K562 (cell line): ENCODE data around the gene PI4KA. TPM values are rescaled to one million over a fixed set of nuclear protein-coding genes. Genes with fewer than 3 reads are reported as not detected.

Source experiments
- ATAC-seq: fragments of 200-7000 bp; cut with Tn5 transposase; 3 replicates; pipeline ENCODE4 v1.9.1; 2020; ENCODE audit warnings: moderate library complexity
- BruUV-seq: library from RNA; stranded (reverse); fragments of 400-500 nt; replicated peaks from 2 replicates; lab custom pipeline; 2021; lab: Mats Ljungman, UMichigan
- CTCF ChIA-PET: fragments of 300-600 bp; formaldehyde crosslinking; extraction: SDS; loops from one replicate; lab custom pipeline; 2021; ENCODE audit warnings: low intra/inter-chr PET ratio; lab: Yijun Ruan, JAX
- POLR2A ChIA-PET: fragments of 300-600, 350-650 bp; sonication (Branson Sonifier 250); formaldehyde crosslinking; extraction: SDS; loops from one replicate; lab custom pipeline; 2021; ENCODE audit warnings: antibody characterized with exemption, inconsistent platforms; lab: Yijun Ruan, JAX
- DNase-seq, 4 experiments: peaks; one replicate each; pipeline versions ENCODE4 v3.0.0 to v3.0.0-alpha.2; 2011 to 2018; ENCODE audit warnings: low spot score in 3 of 4, mixed read lengths in 3 of 4; ENCODE audit errors: extremely low read depth in 1 of 4
- FAIRE-seq: peaks from 2 replicates; lab custom pipeline; 2011; peaks lifted over from hg19 to GRCh38; lab: Jason Lieb, UNC
- H2AFZ ChIP-seq: 2 replicates; pipeline ENCODE4 v1.6.0; 2011; ENCODE audit warnings: low read depth, low read length, control low read depth, inconsistent platforms
- H3K27ac ChIP-seq: fragments of 200-600 bp; 3 replicates; pipeline ENCODE4 v1.8.0; 2011; ENCODE audit warnings: low read depth, mild to moderate bottlenecking, control low read depth, inconsistent platforms, low read length, moderate library complexity, mixed read lengths; ENCODE audit errors: extremely low read depth
- H3K27me3 ChIP-seq, 2 experiments: fragments of 300-600 bp in 1 of 2; 2 replicates in 1 of 2; 3 replicates in 1 of 2; pipeline versions ENCODE4 v1.6.0 to v1.8.0; 2011; ENCODE audit warnings: inconsistent platforms in 2 of 2, low read length in 2 of 2, mild to moderate bottlenecking in 1 of 2, mixed read lengths in 1 of 2, moderate library complexity in 1 of 2; ENCODE audit not compliant: control insufficient read depth in 2 of 2, insufficient read depth in 2 of 2
- H3K36me3 ChIP-seq: fragments of 300-600 bp; 3 replicates; pipeline ENCODE4 v1.8.0; 2011; ENCODE audit warnings: mild to moderate bottlenecking, low read length, inconsistent platforms; ENCODE audit not compliant: control insufficient read depth, insufficient read depth
- H3K4me1 ChIP-seq, 2 experiments: fragments of 200-600 bp in 1 of 2; replicated peaks in 1 of 2; 2 replicates in 1 of 2; 3 replicates in 1 of 2; pipeline versions ENCODE4 v1.5.1 to v1.8.0; 2011; ENCODE audit warnings: inconsistent platforms in 2 of 2, low read length in 2 of 2, mild to moderate bottlenecking in 1 of 2, mixed read lengths in 1 of 2, moderate library complexity in 1 of 2; ENCODE audit not compliant: control insufficient read depth in 2 of 2, insufficient read depth in 2 of 2
- H3K4me2 ChIP-seq: 2 replicates; pipeline ENCODE4 v1.6.1; 2011; ENCODE audit warnings: low read length, control low read depth, inconsistent platforms, mixed read lengths; ENCODE audit not compliant: insufficient read depth
- H3K4me3 ChIP-seq: fragments of 200-600 bp; sonication (generic), shearing (Covaris generic); 2 replicates; pipeline ENCODE4 v1.5.1; 2016; ENCODE audit warnings: control low read depth, inconsistent platforms
- H3K79me2 ChIP-seq: fragments of 200-600 bp; 3 replicates; pipeline ENCODE4 v1.8.0; 2011; ENCODE audit warnings: low read length, inconsistent platforms; ENCODE audit not compliant: control insufficient read depth, insufficient read depth
- H3K9ac ChIP-seq, 2 experiments: 2 replicates each; pipeline versions ENCODE4 v1.6.0 to v1.6.1; 2011; ENCODE audit warnings: low read depth in 2 of 2, low read length in 2 of 2, control low read depth in 1 of 2, inconsistent platforms in 1 of 2, mild to moderate bottlenecking in 1 of 2, mixed read lengths in 1 of 2; ENCODE audit not compliant: insufficient read depth in 1 of 2
- H3K9me1 ChIP-seq: one replicate; pipeline ENCODE4 v1.6.0; 2011; ENCODE audit warnings: inconsistent platforms, mild to moderate bottlenecking, low read length, moderate library complexity; ENCODE audit not compliant: control insufficient read depth, insufficient read depth
- H3K9me3 ChIP-seq: replicated peaks from 2 replicates; pipeline ENCODE4 v1.5.1; 2011; ENCODE audit warnings: low read depth, low read length, inconsistent platforms; ENCODE audit not compliant: control insufficient read depth, insufficient read depth
- H4K20me1 ChIP-seq: replicated peaks from 2 replicates; pipeline ENCODE4 v1.6.1; 2011; ENCODE audit warnings: low read length, inconsistent platforms, mixed read lengths; ENCODE audit not compliant: control insufficient read depth, insufficient read depth
- FOXA3 ChIP-seq, 2 experiments: fragments of 450-650 bp in 1 of 2; sonication (generic) in 1 of 2; formaldehyde crosslinking; IDR thresholded peaks in 1 of 2; conservative IDR thresholded peaks in 1 of 2; 2 replicates each; pipeline versions ENCODE4 v1.4.0 to v1.8.0; 2020 to 2022; ENCODE audit warnings: mild to moderate bottlenecking in 2 of 2, missing genetic modification reagents in 1 of 2
- HMBOX1 ChIP-seq: sonication (generic); IDR thresholded peaks from 2 replicates; pipeline ENCODE4 v1.6.1; 2016
- NFYB ChIP-seq: IDR thresholded peaks from 2 replicates; pipeline ENCODE4 v1.6.1; 2011; ENCODE audit warnings: mild to moderate bottlenecking, moderate library complexity; ENCODE audit not compliant: insufficient read length; ENCODE audit errors: extremely low read depth
- OTX1 ChIP-seq: fragments of 450-650 bp; formaldehyde crosslinking; IDR thresholded peaks from 2 replicates; pipeline ENCODE4 v1.4.0; 2022; ENCODE audit warnings: mild to moderate bottlenecking
- RB1 ChIP-seq: fragments of 450-650 bp; IDR thresholded peaks from 2 replicates; pipeline ENCODE4 v1.6.1; 2017; ENCODE audit warnings: low read depth, mild to moderate bottlenecking
- TAF7 ChIP-seq: fragments of 450-650 bp; IDR thresholded peaks from 2 replicates; pipeline ENCODE4 v1.6.1; 2016; ENCODE audit warnings: missing genetic modification characterization, missing compliant biosample characterization
- TCF15 ChIP-seq: fragments of 250-450 bp; sonication (Bioruptor Pico); IDR thresholded peaks from 2 replicates; pipeline ENCODE4 v1.8.0; 2022; ENCODE audit warnings: moderate library complexity, mild to moderate bottlenecking, inconsistent platforms
- WHSC1 ChIP-seq: IDR thresholded peaks from one replicate; pipeline ENCODE4 v1.6.1; 2012; ENCODE audit warnings: low read length, control low read depth, inconsistent platforms
- ZEB2 ChIP-seq: fragments of 450-650 bp; IDR thresholded peaks from 2 replicates; pipeline ENCODE4 v1.6.1; 2016
- WGBS: fragments of 100-300 bp; shearing (Covaris generic); methylation state at CpG from one replicate; pipeline ENCODE4 v1.1.6; 2016; ENCODE audit warnings: low coverage, mixed read lengths; ENCODE audit not compliant: insufficient coverage; ENCODE audit errors: missing lambda C conversion rate; 5-methylcytosine and 5-hydroxymethylcytosine counted together
- in situ Hi-C: fragments of 300-500 bp; cut with MboI; formaldehyde crosslinking; loops from 4 replicates; pipeline ENCODE4 v1.15.0; 2018; ENCODE audit warnings: inconsistent platforms, mixed read lengths
- intact Hi-C: fragments of 100-400 bp; cut with micrococcal nuclease; formaldehyde crosslinking; loops from 2 replicates; pipeline ENCODE4 v1.14.2; 2022
- polyA plus RNA-seq, 8 experiments: library from polyadenylated mRNA; depleted of rRNA in 4 of 8; stranded (reverse) in 5 of 8; unstranded in 3 of 8; fragments of >200 nt; fragmentation: Nextera tagmentation in 2 of 8; fragmentation: Illumina TruSeq in 1 of 8; extraction: Ambion mirVana in 2 of 8; extraction: Trizol in 1 of 8; gene quantifications; 2 replicates each; pipeline versions ENCODE4 v1.2.1 to v1.2.3, GENCODE V29; 2011 to 2014; ENCODE audit warnings: inconsistent platforms in 1 of 8, missing spikeins in 1 of 8
- total RNA-seq, 7 experiments: library from RNA; depleted of rRNA in 6 of 7; stranded (reverse); fragments of >200 nt in 6 of 7; fragmentation: Illumina TruSeq in 2 of 7; extraction: Trizol in 2 of 7; gene quantifications; 2 replicates each; pipeline versions ENCODE4 v1.2.1 to v1.2.3, GENCODE V29; 2011 to 2021; ENCODE audit warnings: low replicate concordance in 1 of 7
- TF ChIP-seq, protein P1 (sequence below): fragments of 250-450 bp; sonication (Bioruptor Pico); IDR thresholded peaks from 2 replicates; pipeline ENCODE4 v1.8.0; 2022; ENCODE audit warnings: inconsistent platforms, mild to moderate bottlenecking, moderate library complexity, borderline replicate concordance
- TF ChIP-seq, protein P2 (sequence below): IDR thresholded peaks from 2 replicates; pipeline ENCODE4 v1.6.1; 2011; ENCODE audit warnings: borderline replicate concordance, low read depth, mild to moderate bottlenecking, moderate library complexity, low read length; ENCODE audit not compliant: insufficient read depth, poor library complexity, severe bottlenecking
- TF ChIP-seq, protein P3 (sequence below): sonication (generic); formaldehyde crosslinking; IDR thresholded peaks from 2 replicates; pipeline ENCODE4 v1.8.0; 2023; ENCODE audit warnings: mild to moderate bottlenecking, missing genetic modification reagents
- TF ChIP-seq, protein P4 (sequence below): sonication (generic); formaldehyde crosslinking; IDR thresholded peaks from 2 replicates; pipeline ENCODE4 v1.9.0; 2022; ENCODE audit warnings: mild to moderate bottlenecking, missing genetic modification reagents

Gene PI4KA
- total and polyA plus RNA-seq, 9 of the 15 experiments (the other 6 are each of a cell fraction or from before 2014, with no cell fraction given): 7.3 to 187 (median 84.7) TPM

DNA sequence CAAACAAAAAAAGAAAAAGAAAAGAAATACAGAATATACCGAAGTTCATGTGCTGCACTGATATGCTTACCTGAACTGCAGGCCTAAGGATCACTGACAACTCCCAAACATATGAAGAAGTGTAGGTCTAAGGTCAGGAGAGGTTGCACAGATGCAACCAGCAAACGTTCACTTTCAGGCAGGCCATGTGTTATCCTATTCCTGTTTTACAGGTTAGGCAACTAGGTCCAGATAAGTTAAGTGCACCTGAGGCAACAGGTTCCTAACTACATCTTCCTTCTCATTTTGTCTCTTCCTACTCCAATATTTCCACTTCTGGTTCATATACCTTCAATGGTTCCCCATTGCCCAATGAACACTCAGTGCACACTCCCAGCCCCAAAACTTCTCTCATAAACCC, 15.1 kb downstream of the PI4KA start:
- ChIA-PET CTCF (no interaction called here), POLR2A (interaction anchor here (0.7 to 5.9 kb wide), 5 partner anchors 8 to 19 kb away, joined by 3 to 37 read pairs (median 5); no protein-coding TSS in a partner anchor)
- Histone ChIP-seq H3K36me3 (no peaks in the 10 kb centered on the region), H3K9me1 (no peaks in the 10 kb centered on the region), H3K9ac (no peak overlapping the region), H3K27ac (no peak overlapping the region), H3K4me2 (no peak overlapping the region), H3K4me1 (peaks cover 26 to 33% of the 10 kb centered on the region in 2 experiments), H4K20me1 (peaks cover 30% of the 10 kb centered on the region), H2AFZ (no peak overlapping the region), H3K27me3 (no peaks in the 10 kb centered on the region; a peak in 1 of 5 replicates), H3K9me3 (no peaks in the 10 kb centered on the region), H3K79me2 (peaks cover 81% of the 10 kb centered on the region), H3K4me3 (no peak overlapping the region)
- 7% methylated on average over 2 of the region's 2 CpGs for WGBS
- intact Hi-C loops: no loop called here
- in situ Hi-C loops: no loop called here
- DNase-seq (peak in 3 of 4 experiments; percentile 25 to 41 (median 35)), ATAC-seq (peak; percentile 8; the same call in 1 of the 3 replicates), FAIRE-seq (no peak)
- 0 out of 2 replicates have a peak, but pooled peaks have one; percentile 16 for TF ChIP-seq TCF15
- 0 out of 4 replicates have a peak, but pooled peaks of 1 of the 2 experiments have one; percentile 40 for TF ChIP-seq FOXA3 (CRISPR knock-in tag; conservative IDR thresholded peaks at IDR 0.05 in 1 of 2, IDR thresholded peaks at IDR 0.05 in 1 of 2)
- TF ChIP-seq RB1: no peak
- no peak for TF ChIP-seq TAF7
- TF ChIP-seq, protein P1, sequence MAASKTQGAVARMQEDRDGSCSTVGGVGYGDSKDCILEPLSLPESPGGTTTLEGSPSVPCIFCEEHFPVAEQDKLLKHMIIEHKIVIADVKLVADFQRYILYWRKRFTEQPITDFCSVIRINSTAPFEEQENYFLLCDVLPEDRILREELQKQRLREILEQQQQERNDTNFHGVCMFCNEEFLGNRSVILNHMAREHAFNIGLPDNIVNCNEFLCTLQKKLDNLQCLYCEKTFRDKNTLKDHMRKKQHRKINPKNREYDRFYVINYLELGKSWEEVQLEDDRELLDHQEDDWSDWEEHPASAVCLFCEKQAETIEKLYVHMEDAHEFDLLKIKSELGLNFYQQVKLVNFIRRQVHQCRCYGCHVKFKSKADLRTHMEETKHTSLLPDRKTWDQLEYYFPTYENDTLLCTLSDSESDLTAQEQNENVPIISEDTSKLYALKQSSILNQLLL (CRISPR knock-in tag): 0 out of 2 replicates have a peak, but pooled peaks have one; percentile 19
- TF ChIP-seq, protein P2, sequence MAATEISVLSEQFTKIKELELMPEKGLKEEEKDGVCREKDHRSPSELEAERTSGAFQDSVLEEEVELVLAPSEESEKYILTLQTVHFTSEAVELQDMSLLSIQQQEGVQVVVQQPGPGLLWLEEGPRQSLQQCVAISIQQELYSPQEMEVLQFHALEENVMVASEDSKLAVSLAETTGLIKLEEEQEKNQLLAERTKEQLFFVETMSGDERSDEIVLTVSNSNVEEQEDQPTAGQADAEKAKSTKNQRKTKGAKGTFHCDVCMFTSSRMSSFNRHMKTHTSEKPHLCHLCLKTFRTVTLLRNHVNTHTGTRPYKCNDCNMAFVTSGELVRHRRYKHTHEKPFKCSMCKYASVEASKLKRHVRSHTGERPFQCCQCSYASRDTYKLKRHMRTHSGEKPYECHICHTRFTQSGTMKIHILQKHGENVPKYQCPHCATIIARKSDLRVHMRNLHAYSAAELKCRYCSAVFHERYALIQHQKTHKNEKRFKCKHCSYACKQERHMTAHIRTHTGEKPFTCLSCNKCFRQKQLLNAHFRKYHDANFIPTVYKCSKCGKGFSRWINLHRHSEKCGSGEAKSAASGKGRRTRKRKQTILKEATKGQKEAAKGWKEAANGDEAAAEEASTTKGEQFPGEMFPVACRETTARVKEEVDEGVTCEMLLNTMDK: no peak
- TF ChIP-seq WHSC1: peak; percentile 15
- TF ChIP-seq OTX1 (CRISPR knock-in tag): 0 out of 2 replicates have a peak, but pooled peaks have one; percentile 24
- TF ChIP-seq, protein P3, sequence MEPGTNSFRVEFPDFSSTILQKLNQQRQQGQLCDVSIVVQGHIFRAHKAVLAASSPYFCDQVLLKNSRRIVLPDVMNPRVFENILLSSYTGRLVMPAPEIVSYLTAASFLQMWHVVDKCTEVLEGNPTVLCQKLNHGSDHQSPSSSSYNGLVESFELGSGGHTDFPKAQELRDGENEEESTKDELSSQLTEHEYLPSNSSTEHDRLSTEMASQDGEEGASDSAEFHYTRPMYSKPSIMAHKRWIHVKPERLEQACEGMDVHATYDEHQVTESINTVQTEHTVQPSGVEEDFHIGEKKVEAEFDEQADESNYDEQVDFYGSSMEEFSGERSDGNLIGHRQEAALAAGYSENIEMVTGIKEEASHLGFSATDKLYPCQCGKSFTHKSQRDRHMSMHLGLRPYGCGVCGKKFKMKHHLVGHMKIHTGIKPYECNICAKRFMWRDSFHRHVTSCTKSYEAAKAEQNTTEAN (CRISPR knock-in tag): 0 out of 2 replicates have a peak, but pooled peaks have one; percentile 1
- TF ChIP-seq HMBOX1: peak; percentile 51; the same call in 1 of the 2 replicates
- TF ChIP-seq, protein P4, sequence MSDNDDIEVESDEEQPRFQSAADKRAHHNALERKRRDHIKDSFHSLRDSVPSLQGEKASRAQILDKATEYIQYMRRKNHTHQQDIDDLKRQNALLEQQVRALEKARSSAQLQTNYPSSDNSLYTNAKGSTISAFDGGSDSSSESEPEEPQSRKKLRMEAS (CRISPR knock-in tag): peak; percentile 43; the same call in 1 of the 2 replicates
- no peak for TF ChIP-seq ZEB2
- peak; percentile 6 for TF ChIP-seq NFYB
- no TSS peak for BruUV-seq
